ENCODE results near the gene LDLRAD4. TPM values are rescaled to one million over a fixed set of nuclear protein-coding genes. Genes with fewer than 3 reads are reported as not detected.

The LDLRAD4 gene
- total and polyA plus RNA-seq, 8 donors = 14.1 to 26.6 (median 18.8) TPM

GRCh38 chr18:13614641-13615288 is 396.2 kb downstream of the LDLRAD4 start:
- Histone ChIP-seq H3K36me3 (no peaks in the 10 kb centered on the region), H3K27me3 (peaks cover 0 to 27% of the 10 kb centered on the region in 2 donors), H3K9me3 (no peaks in the 10 kb centered on the region), H3K4me1 (peaks cover 13 to 53% of the 10 kb centered on the region in 2 donors), H3K4me3 (no peak overlapping the region), H3K27ac (peak overlapping the region in 1 of 2 donors; percentile 66)
- intact Hi-C loops (cut with DNase I) = no loop called here
- ATAC-seq = peak; percentile 5
- no peak for DNase-seq
- no peak for TF ChIP-seq CTCF (IDR thresholded peaks at IDR 0.05)

DNA sequence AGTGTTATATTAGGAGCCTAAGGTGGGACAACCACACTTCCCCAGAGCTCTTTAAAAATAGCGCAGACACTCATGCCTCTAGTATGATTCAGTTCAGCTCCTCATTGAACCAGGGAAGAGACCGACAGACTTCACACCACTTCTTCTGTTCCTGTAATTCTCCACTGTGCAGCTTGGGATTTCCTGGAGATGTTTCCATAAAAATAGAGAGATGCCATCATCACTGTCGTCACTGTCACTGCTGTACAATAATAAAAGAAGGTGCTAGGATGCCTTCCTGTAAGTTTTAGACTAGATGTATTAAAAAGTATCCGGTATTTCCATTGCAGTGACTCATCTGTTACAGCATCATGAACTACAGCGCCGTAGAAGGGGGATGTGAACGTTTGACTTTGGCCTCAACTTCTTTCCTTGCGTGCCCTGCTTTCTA is 396.9 kb downstream of the LDLRAD4 start:
- H3K27me3 ChIP-seq = peaks cover 0 to 27% of the 10 kb centered on the region in 2 donors
- no peak overlapping the region for H3K4me3 ChIP-seq
- intact Hi-C loops (cut with DNase I) = no loop called here
- peaks cover 12 to 50% of the 10 kb centered on the region in 2 donors for H3K4me1 ChIP-seq
- H3K27ac ChIP-seq = peak overlapping the region in 1 of 2 donors; percentile 66
- DNase-seq (no peak), ATAC-seq (no peak)
- no peaks in the 10 kb centered on the region for H3K9me3 ChIP-seq
- TF ChIP-seq CTCF (IDR thresholded peaks at IDR 0.05) = no peak
- no peaks in the 10 kb centered on the region for H3K36me3 ChIP-seq

DNA sequence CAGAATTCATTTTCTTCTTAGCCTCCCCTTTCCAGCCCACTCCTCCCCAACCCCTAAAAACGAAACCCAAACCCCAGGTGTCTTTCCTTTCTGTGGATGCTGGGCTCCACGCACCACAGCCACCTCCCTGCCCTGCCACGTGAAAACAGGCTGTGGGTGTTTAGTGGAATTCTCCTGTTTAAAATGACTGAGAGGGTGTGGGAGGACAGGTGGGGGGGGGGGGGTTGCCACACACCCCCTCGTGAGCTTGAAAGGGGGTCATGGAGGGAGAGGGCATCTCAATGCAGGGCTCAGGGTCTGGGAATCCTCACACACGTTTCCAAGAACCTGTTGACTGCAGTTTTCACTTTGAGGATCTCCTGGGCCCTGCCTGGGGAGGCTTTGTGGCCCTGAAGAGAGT is 397.5 kb downstream of the LDLRAD4 start:
- H3K27me3 ChIP-seq = peaks cover 0 to 25% of the 10 kb centered on the region in 2 donors
- H3K36me3 ChIP-seq = no peaks in the 10 kb centered on the region
- peak overlapping the region in 1 of 2 donors; percentile 66 for H3K27ac ChIP-seq
- ATAC-seq (no peak), DNase-seq (no peak)
- intact Hi-C loops (cut with DNase I) = no loop called here
- peaks cover 9 to 44% of the 10 kb centered on the region in 2 donors for H3K4me1 ChIP-seq
- no peak overlapping the region for H3K4me3 ChIP-seq
- no peaks in the 10 kb centered on the region for H3K9me3 ChIP-seq
- TF ChIP-seq CTCF (IDR thresholded peaks at IDR 0.05) = no peak

DNA sequence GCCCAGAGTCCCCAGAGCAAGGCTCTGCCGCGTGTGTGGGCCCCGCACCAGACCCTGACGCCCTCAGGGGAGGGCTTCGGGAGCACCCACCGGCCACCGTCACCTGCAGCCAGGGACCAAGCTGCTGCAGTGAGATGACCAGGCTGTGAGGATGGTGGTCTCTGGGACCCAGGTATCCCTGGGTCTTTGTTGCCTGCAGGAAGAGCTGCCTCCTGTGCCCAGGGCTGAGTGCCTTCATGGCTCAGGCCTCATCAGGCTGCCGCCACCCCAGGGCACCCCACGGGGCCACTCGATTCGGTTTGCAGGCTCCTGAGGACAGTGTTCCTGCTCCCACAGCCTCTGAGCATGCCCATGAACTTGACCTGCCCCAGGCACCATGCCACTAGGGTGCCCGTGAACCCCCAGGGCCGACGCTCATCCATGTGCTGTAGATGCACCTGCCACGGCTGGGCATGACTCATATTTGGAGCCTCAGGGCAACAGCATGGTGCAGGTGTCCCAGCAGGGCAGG is 398.0 kb downstream of the LDLRAD4 start:
- TF ChIP-seq CTCF (IDR thresholded peaks at IDR 0.05) = no peak
- ATAC-seq (no peak), DNase-seq (no peak)
- Histone ChIP-seq H3K4me1 (peaks cover 5 to 38% of the 10 kb centered on the region in 2 donors), H3K4me3 (no peak overlapping the region), H3K36me3 (no peaks in the 10 kb centered on the region), H3K27me3 (peaks cover 0 to 20% of the 10 kb centered on the region in 2 donors), H3K27ac (no peak overlapping the region), H3K9me3 (no peaks in the 10 kb centered on the region)
- intact Hi-C loops (cut with DNase I) = no loop called here

- no peak for ATAC-seq
- Histone ChIP-seq H3K36me3 (no peaks in the 10 kb centered on the region), H3K4me1 (peaks cover 0 to 24% of the 10 kb centered on the region in 2 donors), H3K27me3 (peaks cover 0 to 6% of the 10 kb centered on the region in 2 donors), H3K27ac (no peak overlapping the region), H3K4me3 (no peak overlapping the region), H3K9me3 (no peaks in the 10 kb centered on the region)
- DNase-seq = no peak
- intact Hi-C loops (cut with DNase I) = no loop called here
- no peak for TF ChIP-seq CTCF (IDR thresholded peaks at IDR 0.05)
These were observed 399.4 kb downstream of the LDLRAD4 start for GRCh38 chr18:13617826-13618515.
